GM18505 (cell line): ENCODE measurements around the gene SLC34A1.
"Not testable (repeated sequence)": the region's sequence is repeated elsewhere in the genome, so short reads cannot be mapped to it uniquely, and the experiment has no call there.

Experiments
- ATAC-seq: cut with Tn5 transposase; IDR thresholded peaks from one replicate; pipeline ENCODE4 v1.9.1; 2021; ENCODE audit not compliant: unreplicated experiment
- POLR2A ChIP-seq: IDR thresholded peaks from 4 replicates; pipeline ENCODE4 v1.6.1; 2011; ENCODE audit warnings: borderline replicate concordance; ENCODE audit not compliant: insufficient read depth, insufficient read length; ENCODE audit errors: extremely low read depth

The SLC34A1 gene, protein sequence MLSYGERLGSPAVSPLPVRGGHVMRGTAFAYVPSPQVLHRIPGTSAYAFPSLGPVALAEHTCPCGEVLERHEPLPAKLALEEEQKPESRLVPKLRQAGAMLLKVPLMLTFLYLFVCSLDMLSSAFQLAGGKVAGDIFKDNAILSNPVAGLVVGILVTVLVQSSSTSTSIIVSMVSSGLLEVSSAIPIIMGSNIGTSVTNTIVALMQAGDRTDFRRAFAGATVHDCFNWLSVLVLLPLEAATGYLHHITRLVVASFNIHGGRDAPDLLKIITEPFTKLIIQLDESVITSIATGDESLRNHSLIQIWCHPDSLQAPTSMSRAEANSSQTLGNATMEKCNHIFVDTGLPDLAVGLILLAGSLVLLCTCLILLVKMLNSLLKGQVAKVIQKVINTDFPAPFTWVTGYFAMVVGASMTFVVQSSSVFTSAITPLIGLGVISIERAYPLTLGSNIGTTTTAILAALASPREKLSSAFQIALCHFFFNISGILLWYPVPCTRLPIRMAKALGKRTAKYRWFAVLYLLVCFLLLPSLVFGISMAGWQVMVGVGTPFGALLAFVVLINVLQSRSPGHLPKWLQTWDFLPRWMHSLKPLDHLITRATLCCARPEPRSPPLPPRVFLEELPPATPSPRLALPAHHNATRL

DNA sequence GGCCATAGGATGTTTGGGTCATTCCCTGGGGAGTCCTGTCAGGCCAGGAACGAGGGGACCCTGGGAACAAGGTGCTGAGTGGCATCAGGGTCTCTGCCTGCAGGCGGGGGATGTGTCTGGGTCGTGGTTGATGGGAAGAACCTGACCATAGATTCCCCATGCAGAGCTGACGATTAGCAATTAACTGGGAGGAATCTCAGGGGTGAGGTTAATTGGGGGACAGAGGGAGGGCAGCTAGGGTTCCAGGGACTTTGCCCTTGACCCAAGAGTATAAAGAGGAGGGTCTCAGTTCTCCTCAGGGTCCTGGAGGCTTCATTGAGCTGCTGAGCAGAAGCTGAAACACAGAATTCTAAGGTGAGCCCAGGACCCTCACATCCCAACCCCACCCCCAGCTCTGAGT lies at the start of gene SLC34A1:
TSS of gene SLC34A1 (plus strand) at position 301 of the 400 bp plus-strand sequence. CDS start 1,308 bp downstream, outside the sequence.
- TF ChIP-seq POLR2A, result no peak
- no peak for ATAC-seq

DNA sequence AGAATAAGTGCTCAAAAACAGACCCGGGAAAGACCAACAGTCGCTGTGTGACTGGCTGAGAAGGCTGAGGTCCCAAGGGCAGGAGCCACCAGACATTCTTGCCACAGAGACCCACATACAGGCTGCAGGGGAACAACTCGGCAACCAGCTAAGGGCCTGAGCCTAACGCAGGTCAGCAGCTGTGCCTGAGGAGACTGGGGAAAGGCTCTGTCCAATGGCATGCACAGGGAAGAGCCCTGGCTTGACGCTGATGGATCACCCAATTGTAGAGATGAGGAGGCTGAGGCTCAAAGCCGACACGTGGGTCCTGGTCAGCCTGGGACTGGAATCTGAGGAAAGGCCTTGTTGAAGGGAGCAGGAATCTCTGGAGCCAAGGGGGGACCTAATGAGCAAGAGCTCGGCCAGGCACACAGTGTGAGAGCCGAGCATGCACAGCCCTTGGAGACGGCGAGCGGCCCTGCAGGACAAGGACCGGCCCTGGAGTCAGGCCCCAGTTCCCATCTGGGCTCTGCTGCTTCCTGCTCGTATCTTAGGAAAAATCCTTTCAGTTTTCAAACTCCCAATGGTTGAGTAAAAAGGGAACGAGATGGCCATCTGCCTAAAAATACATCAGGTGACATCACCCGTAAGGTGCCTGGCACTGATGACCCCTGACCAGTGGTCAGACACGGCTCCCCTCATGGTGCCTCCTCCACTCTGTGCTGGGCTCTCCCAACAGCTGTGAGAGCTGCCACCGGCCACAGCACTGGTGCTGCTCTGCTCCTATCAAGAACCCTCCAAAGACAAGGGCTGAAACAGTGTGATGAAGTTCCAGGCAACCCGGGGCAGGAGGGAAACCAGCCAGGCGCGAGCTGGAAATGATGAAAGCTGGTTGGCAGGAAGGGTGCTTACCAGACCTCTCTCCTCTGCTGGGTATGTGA lies 49.2 kb upstream of the SLC34A1 start:
- no peak for ATAC-seq
- TF ChIP-seq POLR2A, result no peak

DNA sequence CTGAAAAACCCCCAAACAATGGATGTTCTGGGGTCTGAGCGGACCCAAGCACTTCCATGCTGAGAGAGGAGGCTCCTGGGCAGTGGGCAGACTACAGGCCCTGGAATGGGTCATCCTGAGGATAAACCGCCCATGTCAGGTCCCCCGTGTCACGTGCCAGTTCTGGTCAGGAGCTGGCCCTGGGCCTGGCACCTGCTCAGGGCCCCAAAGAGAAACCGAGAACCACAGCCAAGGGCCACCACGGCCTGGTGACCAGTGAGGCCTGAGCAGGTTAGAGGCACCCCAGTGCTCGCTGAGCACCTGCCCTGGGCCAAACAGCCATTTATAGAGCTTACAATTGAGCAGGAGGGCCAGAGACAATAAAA lies 48.6 kb upstream of the SLC34A1 start:
- no peak for ATAC-seq
- no peak for TF ChIP-seq POLR2A

DNA sequence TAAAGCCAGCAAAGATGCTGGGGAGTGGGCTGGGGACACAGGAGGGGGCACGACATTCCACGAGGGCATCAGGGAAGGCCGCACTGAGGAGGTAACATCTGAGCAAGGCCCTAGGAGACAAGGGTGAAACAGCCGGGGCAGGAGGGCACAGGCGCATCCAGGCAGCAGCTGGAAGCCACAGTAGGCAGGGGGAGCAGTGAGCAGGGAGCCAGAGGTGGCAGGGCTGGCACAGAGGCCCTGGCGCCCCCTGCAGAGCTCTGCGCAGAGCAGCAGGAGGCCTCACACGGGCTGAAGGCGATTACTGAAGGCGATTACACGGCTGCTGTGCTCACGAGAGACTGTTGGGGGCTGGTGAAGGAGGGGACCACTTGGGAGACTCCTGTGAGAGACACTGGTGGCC lies 48.1 kb upstream of the SLC34A1 start:
- TF ChIP-seq POLR2A, result no peak
- ATAC-seq, result no peak

DNA sequence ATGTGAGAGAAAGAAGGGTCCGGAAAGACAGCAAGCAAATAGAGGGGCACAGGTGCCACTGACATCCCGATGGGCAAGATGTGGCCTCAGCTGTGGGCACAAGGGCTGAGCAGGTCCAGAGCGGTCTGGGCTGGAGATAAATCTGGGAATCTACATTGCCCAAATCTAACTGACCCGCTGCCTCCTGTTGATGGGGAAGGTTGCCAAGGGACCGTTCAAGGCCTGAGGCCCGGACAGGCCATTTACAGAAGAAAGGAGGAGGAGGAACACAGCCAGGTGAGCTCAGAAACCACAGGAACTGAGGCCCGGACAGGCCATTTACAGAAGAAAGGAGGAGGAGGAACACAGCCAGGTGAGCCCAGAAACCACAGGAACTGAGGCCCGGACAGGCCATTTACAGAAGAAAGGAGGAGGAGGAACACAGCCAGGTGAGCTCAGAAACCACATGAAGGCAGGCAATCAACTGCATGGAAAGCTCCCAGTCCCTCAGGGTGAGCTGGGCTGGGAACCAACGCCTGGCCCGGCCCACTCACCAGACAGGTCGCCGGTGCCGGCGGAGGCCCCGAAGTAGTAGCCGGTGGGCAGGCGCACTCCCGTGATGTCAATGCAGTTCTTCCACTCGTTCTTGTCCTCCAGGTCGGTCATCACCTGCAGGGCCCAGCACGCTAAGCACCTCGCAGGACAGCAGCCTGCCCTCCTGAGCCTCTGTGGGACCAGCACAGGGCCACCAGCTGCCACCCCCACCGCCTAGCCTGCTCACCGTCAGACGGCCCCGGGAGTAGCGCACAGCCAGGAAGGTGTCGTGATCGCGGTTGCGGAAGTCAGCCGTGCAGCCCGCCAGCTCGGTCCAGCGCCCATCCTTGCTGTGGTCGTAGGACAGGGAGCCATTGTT lies 47.4 kb upstream of the SLC34A1 start:
- ATAC-seq, result no peak
- no peak for TF ChIP-seq POLR2A

DNA sequence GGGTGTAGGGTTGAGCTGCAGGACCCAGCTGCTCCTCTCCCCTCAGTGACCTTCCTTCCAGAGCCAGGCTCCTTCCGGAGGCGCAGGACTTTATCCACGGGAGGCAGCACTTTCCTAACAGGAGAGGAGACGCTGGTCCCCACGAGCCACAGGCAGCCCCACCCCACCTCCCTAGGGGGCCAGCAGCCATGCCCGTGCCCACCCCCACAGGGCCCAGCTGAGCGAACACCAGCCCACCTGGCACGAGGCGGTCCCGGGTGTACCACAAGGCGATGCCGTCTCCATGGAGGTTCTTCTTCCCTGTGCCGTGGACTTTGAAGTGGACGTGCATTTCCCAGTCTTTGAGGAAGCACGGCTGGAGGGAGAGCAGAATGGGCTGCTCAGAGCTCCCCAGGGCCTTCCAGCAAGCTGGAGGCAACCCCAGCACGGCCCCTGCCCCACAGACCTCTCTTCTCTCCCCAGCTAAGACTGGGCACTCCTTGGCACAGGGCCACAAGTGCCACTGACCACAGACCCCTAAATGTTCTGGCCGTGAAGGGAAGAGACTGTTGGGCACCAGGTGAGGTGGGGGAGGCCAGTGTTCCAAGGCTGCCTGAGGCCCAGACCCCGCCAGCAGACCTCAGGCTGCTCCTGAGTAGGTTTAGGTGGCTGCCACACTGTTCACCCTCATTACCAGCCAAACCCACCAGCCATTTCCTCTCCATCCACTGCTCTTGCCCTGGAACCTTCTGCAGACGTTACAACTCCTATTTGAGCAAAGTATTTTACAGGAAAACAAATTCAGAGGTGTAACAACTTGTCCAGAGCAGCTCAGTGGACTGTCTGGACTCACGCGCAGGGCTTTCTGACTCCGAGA lies 45.8 kb upstream of the SLC34A1 start:
- no peak for ATAC-seq
- no peak for TF ChIP-seq POLR2A

DNA sequence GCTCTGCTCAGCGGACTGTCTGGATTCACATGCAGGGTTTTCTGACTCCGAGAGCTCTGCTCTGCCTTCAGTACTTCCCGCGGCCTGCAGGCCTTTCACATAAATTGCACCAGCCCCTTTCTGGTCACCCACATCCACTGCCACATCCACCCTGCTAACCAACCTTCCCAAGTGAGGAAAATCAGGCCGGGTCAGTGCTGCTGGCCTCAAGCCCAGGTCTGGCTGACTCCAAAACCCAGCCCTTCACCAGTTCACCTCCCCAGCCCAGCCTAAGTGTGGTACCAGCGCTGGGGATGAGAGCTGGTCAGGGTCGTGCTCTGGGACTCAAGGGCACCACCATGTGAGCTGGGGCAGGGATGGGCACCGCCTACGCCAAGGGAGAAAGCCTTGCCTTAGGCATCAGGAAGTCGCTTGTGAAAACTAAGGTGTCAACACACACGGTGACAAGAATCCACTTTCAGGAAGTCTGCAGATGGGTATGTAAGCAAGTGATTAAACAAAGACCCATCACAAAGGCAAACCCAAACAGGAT lies 45.1 kb upstream of the SLC34A1 start:
- no peak for TF ChIP-seq POLR2A
- ATAC-seq, result no peak

DNA sequence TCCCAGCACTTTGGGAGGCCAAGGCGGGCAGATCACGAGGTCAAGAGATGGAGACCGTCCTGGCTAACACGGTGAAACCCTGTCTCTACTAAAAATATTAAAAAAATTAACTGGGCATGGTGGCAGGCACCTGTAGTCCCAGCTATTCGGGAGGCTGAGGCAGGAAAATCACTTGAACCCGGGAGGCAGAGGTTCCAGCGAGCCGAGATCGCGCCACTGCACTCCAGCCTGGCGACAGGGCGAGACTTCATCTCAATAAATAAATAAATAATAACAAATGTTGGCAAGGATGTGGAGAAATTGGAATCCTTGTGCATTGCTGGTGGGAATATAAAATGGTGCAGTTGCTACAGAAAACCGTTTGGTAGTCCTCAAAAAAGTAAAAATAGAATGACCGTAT lies 41.2 kb upstream of the SLC34A1 start:
- not testable (repeated sequence) for ATAC-seq

DNA sequence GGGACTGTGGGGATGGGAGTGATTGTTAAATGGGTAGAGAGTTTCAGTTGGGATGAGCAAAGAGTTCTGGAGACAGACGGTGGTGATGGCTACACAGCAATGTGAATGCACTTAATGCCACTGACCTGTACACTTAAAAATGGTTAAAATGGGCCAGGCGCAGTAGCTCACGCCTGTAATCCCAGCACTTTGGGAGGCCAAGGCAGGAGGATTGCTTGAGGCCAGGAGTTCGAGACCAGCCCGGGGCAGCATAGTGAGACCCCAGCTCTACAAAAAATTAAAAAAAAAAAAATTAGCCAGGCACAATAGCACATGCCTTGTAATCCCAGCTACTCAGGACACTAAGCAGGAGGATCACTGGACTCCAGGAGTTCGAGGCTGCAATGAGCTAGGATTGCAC lies 40.5 kb upstream of the SLC34A1 start:
- TF ChIP-seq POLR2A, result no peak
- no peak for ATAC-seq

DNA sequence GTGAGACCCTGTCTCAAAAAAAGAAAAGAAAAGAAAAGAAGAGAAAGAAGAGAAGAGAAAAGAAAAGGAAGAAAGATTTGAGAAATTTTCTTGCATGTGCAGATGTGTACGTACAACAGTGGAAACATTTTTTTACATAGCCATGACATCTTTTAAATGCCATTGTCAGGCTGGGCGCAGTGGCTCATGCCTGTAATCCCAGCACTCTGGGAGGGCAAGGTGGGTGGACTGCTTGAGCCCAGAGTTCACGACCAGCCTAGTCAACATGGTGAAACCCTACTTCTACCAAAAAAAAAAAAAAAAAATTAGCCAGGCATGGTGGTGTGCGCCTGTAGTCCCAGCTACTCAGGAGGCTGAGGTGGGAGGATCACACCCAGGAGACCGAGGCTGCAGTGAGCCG lies 39.3 kb upstream of the SLC34A1 start:
- no peak for TF ChIP-seq POLR2A
- no peak for ATAC-seq

DNA sequence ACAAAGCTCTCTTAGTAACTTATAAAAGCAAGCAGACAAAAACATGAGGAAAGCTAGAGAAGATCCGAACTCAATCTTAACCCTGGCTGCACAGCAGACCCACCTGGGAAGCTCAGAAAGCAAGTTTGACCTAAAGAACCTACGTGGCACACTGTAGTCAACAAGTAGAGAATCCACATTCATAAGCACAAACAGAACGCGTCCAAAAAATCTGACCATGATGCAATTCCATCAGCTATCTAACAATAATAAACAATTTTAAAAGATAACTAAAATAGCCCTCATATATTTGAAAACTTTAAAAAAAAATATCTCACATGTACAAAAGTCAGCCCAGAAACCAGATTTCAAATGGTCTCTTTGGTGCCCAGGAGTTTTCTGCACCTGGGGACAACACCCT lies 37.4 kb upstream of the SLC34A1 start:
- no peak for ATAC-seq
- TF ChIP-seq POLR2A, result no peak

DNA sequence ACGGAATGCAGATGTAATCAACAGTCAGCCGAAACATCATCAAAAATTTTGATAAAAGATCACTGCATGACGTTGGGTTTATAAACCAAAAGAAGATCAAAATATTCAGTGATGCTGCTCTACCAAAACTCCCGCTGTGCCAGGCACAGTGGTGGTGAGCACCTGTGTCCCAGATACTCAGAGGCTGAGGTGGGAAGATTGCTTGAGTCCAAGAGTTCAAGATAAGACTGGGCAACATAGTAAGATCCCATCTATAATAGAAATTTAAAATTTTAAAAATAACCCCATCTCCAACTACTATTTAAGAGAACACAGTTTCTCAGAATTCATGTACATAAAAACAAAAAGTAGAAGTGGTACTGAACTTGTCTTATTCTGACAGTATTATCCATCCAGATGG lies 36.5 kb upstream of the SLC34A1 start:
- no peak for ATAC-seq
- TF ChIP-seq POLR2A, result no peak
